Measurements from ENCODE around the gene AOC1.

AOC1 gene

DNA sequence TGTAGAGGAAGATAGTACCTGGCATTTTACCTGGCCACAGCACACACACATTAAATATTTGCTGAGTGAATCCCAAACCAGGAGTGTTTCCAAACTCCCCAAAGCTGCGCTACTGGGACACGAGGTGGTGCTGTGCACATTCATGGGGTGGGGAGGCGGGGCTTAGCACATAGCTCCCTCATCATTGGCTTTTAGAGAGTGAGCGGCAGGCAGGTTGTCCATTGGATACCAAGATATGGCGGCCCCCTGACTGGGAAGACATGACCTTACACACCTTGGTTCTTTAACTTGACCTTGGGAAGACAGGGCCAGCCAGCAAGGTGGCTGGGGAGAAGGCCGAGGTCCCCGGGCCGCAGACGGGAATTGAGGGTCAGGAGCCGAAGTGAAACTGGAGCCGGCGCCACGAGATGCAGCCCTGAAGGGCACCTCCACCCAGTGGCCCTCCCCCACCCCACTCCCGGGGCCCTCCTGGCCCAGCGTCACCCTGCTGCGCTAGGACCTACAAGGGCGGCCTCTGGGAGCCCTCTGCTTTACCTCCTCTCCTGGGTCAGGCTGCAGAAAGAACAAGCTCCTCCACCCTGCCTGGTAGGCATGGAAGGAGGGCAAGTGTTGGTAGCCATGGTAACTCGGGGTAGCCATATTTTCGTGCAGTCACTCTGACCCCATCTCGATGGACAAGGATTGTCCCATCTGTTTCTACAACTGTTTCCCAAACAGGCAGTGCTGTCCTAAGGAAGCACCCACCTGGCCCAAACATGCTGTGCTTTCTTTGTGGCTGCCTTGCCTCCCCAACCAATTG, 27.7 kb upstream of the AOC1 start:
- H3K4me3 ChIP-seq (ENCODE audit: low read depth, low read length) = no peak overlapping the region
- TF ChIP-seq, protein P1, sequence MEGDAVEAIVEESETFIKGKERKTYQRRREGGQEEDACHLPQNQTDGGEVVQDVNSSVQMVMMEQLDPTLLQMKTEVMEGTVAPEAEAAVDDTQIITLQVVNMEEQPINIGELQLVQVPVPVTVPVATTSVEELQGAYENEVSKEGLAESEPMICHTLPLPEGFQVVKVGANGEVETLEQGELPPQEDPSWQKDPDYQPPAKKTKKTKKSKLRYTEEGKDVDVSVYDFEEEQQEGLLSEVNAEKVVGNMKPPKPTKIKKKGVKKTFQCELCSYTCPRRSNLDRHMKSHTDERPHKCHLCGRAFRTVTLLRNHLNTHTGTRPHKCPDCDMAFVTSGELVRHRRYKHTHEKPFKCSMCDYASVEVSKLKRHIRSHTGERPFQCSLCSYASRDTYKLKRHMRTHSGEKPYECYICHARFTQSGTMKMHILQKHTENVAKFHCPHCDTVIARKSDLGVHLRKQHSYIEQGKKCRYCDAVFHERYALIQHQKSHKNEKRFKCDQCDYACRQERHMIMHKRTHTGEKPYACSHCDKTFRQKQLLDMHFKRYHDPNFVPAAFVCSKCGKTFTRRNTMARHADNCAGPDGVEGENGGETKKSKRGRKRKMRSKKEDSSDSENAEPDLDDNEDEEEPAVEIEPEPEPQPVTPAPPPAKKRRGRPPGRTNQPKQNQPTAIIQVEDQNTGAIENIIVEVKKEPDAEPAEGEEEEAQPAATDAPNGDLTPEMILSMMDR (IDR thresholded peaks at IDR 0.05; ENCODE audit: borderline replicate concordance, insufficient read depth, low read depth, low read length) = no peak

DNA sequence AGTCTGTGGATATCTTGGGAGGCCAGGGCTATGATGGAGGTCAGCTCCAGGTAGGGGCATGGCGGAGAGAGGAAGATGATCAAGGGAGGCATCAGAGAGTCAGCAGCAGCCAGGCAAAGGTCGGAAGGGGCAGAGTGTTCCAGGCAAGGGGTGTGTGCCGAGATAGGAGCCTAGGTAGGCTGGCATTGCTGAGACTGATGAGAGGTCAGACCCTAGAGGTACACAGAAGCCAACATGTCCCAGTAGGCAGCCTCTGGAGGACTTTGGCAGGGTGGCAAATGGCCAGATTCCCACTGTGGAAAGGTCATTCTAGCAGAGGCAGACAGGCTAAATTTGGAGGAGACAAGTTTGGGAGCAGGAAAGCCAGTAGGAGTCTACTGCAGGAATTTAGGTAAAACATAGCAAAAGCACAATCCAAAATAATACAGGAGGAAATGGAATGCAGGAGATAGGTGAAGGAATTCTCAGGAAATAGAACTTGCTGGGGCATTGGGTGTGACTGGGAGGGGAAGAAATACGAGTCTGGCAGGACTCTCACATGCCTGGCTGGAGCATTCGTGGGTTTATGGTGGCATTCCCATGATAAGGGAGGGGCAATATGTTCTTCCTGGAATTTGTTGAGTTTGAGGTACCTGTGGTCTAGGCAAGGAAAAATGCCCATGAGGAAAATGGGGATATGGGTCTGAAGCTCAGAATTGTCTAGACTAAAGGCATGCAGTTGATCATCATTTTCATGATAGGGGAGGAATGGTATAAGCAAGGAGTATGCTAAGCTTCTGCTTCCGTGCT, 26.1 kb upstream of the AOC1 start:
- TF ChIP-seq, protein P1 (IDR thresholded peaks at IDR 0.05; ENCODE audit: borderline replicate concordance, insufficient read depth, low read depth, low read length) = no peak
- H3K4me3 ChIP-seq (ENCODE audit: low read depth, low read length) = no peak overlapping the region

DNA sequence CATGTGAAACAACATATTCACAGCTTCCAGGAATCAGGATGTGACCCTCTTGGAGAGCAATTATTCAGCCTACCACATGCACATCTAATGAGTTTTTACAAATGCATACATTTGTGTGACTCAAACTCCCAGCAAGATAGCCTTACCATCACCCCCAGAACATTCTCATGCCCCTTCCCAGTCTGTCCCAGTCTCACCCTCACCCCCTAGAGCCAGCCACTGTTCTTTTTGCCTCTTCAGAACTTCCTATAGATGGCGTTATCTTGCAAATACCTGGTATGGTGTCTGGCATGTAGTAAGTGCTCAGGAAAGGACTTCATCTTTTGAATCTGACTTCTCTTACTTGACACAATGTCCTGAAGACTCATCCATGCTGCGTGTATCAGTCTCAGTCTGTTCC, 23.9 kb upstream of the AOC1 start:
- TF ChIP-seq, protein P1 (IDR thresholded peaks at IDR 0.05; ENCODE audit: borderline replicate concordance, insufficient read depth, low read depth, low read length) = no peak
- no peak overlapping the region for H3K4me3 ChIP-seq (ENCODE audit: low read depth, low read length)

DNA sequence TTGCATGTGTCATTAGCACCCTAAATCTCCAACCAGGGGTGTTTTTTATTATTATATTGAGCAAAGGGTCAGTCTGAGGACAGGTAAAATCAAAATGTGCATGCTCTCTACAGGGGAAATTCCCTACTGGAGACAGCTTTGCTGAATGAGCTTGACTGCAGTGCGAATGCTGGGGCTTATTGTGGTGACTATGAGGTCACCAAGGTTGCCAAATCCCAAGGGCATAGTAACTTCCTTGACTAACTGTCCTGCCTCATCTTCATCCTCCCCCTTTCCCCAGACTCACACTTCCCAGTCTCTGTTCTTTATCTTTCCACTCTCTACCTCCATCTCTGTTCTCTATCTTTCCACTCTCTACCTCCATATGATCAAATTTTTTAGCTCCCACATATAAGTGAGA, 22.9 kb upstream of the AOC1 start:
- no peak overlapping the region for H3K4me3 ChIP-seq (ENCODE audit: low read depth, low read length)
- TF ChIP-seq, protein P1 (IDR thresholded peaks at IDR 0.05; ENCODE audit: borderline replicate concordance, insufficient read depth, low read depth, low read length) = no peak

DNA sequence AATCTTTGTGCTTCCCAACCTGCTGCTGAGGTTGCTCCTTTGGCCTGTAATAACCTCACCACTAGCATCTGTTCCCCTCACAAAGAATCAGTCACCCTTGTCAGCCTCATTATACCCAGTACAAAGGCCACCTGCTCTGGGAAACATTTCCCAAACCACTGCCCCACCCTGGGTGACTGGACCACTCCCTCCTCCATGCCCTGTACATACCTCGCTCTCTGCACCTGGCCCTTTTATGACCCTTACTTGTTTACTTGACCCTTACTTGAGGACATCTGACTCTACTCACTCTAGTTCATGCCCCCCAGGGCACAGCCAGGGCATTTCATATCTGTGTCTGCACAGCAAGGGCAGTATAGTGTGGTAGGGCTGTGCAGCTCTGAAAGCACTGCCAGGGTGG, 21.4 kb upstream of the AOC1 start:
- H3K4me3 ChIP-seq (ENCODE audit: low read depth, low read length) = no peak overlapping the region
- TF ChIP-seq, protein P1 (IDR thresholded peaks at IDR 0.05; ENCODE audit: borderline replicate concordance, insufficient read depth, low read depth, low read length) = no peak

DNA sequence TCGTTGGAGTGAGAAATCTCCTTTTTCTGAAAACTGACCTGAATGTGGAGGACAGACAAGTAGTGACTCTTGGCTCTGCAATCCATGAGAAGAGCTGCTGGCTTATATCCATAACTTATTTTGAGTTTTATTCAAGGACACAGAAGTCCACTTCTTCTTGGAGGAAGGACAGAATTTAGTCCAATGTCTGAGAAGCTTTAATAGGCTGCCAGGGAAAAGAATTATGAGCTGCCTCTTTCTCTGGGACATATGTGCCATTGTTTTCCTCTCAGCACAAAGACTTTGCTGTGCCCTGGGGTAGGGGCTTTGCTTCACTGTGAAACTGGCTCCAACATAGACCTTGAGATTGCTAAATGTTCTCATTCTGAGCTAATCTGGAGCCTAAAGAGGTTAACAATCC, 20.5 kb upstream of the AOC1 start:
- TF ChIP-seq, protein P1 (IDR thresholded peaks at IDR 0.05; ENCODE audit: borderline replicate concordance, insufficient read depth, low read depth, low read length) = no peak
- H3K4me3 ChIP-seq (ENCODE audit: low read depth, low read length) = no peak overlapping the region
